Epithelial cell of prostate (primary cell): ENCODE results near the gene HID1.

Source experiments
- DNase-seq: peaks from one replicate; pipeline ENCODE4 v3.0.0-alpha.2; 2011; ENCODE audit warnings: low read depth, low spot score
- H3K27ac ChIP-seq: fragments of 450-650 bp; 2 replicates; pipeline ENCODE4 v1.5.1; 2017; ENCODE audit warnings: mild to moderate bottlenecking

HID1 gene

DNA sequence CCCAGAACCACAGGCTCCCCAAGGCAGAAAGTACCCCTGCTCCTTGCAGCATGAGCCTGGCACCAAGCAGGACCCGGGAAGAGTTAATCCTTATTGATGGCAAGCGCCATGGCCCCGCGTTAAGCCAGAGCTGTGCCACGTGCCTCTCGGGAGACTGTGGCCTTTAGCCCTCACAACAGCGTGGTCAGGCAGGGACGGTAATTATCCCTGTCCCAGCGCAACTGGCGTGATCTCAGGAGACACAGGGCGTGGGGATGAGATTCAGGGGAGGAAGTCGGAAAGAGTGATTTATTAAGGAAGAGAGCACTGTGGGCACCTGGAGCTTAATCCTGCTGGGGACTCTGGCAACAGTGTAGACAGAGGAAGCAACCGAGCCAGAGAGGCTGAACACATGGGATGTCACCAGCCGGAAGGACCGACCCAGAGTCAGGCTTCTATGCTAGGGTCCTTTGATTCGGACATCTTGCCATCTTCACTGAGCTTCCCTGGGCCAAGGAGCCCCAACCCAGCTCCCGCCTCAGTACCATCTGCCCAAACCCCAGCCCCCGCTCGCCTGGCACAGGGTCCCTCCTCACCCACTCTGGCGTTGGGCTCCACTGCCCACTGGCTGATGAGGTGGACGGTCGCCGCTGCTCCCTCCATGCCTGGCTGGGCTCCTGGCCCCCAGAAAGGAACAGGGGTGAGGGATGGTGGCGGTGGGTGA lies 20.0 kb downstream of the HID1 start:
- H3K27ac ChIP-seq = no peak overlapping the region
- no peak for DNase-seq

DNA sequence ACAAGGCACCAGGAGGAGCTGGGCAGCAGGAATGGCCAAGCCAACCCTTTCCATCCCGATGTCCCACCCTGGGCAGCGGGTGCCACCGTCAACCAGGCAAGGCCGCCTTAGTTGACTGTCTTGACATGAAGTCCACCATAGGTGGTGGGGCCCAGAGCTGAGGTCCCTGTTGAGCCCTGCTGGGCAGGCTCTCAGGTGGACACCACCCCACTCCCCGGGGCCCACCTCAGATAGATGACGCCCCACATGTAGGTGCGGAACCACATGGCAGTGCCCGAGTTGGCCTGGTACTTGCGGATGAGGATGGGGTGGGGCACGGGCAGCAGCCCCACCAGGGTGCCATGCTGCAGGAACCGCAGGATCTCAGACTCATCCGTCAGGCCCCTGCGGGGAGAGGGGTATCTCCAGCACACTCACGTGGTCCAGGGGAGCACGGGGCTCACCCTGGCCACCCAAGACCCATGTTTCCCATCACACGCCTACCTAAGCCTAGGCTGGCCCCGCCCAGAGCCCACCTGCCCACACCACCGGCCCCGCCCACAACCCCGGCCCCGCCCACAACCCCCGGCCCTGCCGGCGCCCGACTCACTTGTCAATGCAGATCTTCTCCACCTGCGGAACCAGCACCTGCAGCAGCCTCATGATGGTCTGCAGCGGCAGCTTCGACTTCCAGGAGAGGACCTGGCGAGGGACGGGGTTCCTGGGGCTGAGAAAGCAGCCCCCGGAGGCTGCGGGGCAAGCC lies 20.7 kb downstream of the HID1 start:
- H3K27ac ChIP-seq = no peak overlapping the region
- DNase-seq = no peak

DNA sequence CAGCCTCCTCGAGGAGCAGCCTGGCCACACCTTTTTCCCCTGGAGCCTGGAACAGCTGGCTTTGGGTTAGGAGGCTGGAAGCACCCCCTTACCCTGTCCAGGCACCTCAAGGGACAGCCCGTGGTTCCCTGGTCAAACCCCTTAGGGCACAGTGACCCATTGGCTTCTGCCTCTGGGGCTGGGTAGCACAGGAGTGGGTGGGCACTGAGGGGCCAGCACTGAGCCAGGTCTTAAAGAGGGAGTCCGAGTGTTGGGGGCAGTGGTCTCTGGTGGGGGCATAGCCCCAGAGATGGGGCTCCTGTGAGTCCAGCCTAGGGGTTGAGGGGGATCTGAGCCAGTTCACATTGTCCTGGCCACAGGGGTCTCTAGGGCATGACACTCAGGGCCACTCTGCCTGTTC lies 21.5 kb downstream of the HID1 start:
- no peak overlapping the region for H3K27ac ChIP-seq
- DNase-seq = no peak

DNA sequence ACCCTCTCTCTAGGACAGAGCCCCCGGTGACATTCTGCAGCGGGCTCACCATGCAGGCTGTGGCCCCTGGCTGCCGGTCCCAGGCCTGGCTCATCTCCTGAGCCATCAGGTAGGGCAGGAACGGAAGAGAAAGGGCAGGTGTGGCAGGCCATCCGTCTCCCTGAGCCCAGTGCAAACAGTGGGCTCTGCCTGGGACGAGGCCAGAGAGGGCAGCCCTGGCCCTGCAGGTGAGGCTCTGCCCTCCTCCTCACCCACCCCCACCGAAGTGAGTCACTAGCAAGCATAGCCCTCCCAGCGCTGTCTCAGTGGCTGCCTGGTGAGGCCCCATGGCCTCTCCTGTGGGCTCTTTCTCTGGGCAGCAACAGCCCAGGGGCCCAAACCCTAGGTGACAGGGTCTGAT lies 22.4 kb downstream of the HID1 start:
- H3K27ac ChIP-seq = no peak overlapping the region
- DNase-seq = no peak

- DNase-seq = no peak
- no peak overlapping the region for H3K27ac ChIP-seq
Measured at GRCh38 chr17:74949455-74950115, 23.0 kb downstream of the HID1 start.

DNA sequence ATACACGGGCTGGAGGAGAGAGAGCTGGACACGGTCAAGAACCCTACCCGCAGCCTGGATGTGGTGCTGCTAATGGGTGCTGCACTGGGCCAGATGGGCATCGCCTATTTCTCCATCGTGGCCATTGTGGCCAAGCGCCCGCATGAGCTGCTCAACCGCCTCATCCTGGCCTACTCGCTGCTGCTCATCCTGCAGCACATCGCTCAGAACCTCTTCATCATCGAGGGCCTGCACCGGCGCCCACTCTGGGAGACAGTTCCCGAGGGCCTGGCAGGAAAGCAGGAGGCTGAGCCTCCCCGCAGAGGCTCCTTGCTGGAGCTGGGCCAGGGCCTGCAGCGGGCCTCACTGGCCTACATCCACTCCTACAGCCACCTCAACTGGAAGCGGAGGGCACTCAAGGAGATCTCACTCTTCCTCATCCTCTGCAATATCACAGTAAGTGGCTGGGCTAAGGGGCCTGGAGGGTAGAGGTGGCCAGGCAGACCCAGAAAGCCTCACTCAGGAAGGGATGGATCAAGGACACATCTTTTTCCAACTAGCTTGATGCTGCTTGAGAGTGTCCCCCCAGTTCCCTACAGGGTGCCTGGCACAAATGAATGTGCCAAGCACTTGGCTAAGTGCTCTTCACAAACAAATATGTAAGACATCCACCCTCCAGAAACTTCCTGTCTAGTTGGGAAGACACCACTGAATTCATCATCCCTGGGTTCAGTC lies 25.4 kb downstream of the HID1 start:
- no peak overlapping the region for H3K27ac ChIP-seq
- DNase-seq = no peak

DNA sequence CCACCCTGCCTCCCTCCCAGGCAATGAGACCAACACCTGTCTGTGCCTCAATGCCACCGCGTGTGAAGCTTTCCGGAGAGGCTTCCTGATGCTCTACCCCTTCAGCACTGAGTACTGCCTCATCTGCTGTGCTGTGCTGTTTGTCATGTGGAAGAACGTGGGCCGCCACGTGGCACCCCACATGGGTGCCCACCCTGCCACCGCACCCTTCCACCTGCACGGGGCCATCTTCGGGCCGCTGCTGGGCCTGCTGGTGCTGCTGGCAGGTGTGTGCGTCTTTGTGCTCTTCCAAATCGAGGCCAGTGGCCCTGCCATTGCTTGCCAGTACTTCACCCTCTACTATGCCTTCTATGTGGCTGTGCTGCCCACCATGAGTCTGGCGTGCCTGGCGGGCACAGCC lies 25.9 kb downstream of the HID1 start:
- no peak for DNase-seq
- no peak overlapping the region for H3K27ac ChIP-seq

GRCh38 chr17:74945543-74945942 lies 27.0 kb downstream of the HID1 start:
- peak overlapping the region; percentile 93 for H3K27ac ChIP-seq
- DNase-seq = no peak

GRCh38 chr17:74943808-74944522 lies 28.6 kb downstream of the HID1 start:
- peak overlapping the region; percentile 93 for H3K27ac ChIP-seq
- peak; percentile 90 for DNase-seq

DNA sequence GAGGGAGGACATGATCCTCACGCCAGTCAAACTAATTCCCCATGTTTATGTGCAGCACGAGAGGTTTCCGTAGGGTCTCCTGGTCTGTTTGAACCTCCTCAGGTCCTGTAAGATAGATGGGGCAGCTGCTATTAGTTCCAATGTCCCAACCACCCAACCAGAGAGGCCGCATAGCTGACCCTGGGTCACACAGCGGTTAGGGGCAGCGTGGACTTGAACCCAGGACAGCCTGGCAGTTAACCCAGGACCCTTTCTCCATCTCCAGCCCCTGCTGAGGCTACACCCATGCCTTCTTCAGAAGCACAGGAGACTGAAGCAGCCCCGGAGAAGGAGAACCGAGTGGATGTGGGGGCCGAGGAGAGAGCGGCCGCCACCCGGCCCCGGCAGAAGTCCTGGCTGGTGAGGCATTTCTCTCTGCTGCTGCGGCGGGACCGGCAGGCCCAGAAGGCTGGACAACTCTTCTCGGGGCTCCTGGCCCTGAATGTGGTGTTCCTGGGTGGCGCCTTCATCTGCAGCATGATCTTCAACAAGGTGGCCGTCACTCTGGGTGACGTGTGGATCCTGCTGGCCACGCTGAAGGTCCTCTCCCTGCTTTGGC lies 31.3 kb downstream of the HID1 start:
- no peak for DNase-seq
- no peak overlapping the region for H3K27ac ChIP-seq

DNA sequence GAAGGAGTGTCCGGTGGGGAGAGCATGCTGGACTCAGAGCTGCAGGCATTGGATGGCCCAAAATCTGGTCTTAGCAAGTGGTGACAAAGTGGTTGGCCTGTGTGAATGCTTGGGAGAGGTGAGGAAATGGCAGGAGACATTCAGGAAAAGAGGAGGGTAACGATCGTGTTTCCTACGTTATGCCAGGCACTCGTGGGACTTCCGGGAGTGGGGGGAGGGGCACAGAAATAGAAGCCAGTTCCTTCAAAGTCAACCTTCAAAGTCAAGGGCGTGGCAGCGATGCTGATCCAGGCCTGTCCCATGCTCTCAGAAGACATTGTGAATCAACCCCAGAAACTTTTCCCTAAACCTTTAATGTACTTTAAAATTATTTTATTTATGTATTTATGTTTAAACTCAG lies 33.0 kb downstream of the HID1 start:
- DNase-seq = no peak
- no peak overlapping the region for H3K27ac ChIP-seq

DNA sequence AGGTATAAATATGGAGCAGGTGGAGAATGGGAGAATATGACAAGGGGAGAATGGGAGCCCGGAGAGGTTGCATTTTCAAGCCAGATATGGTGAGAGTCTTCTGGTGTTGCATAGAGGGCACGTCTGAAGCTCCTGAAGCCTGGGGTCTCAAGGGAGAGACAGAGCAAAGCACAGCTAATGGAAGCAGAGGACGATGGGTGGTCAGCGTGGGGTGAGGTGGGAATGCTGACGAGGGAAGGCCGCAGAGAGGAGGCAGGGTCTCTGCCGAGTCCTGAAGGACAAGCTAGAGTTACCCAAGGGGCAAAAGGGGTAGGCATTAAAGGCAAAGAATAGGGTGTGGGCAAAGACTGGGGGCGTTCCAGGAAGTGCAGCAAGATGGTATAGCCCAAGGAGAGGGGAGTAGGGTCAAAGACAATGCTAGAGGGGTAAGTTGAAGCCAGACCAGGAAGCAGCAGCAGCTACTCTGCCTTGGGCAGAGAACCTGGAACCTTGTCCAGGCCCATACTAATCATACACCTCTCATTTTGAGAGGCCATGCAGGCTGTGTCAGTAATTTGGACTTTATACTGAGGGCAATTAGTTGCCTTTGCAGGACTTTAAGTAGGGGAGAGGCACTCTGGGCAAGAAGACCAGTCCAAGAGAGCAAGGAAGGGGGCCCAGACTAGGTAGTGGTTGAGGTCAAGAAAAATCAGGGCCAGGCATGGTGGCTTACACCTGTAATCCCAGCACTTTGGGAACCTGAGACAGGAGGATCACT lies 34.2 kb downstream of the HID1 start:
- no peak overlapping the region for H3K27ac ChIP-seq
- DNase-seq = no peak

GRCh38 chr17:74937064-74938051 lies 35.2 kb downstream of the HID1 start:
- no peak for DNase-seq
- H3K27ac ChIP-seq = no peak overlapping the region

- no peak overlapping the region for H3K27ac ChIP-seq
- no peak for DNase-seq
Measured at GRCh38 chr17:74936470-74936799, 36.1 kb downstream of the HID1 start.

- no peak for DNase-seq
Measured at GRCh38 chr17:74935585-74936469, 36.7 kb downstream of the HID1 start, which contains the start of gene OTOP3. TSS of gene OTOP3 (plus strand) at chr17:74935898. CDS start at chr17:74935922, 24 bp downstream.

GRCh38 chr17:74935048-74935447 lies 37.5 kb downstream of the HID1 start:
- no peak for DNase-seq
- H3K27ac ChIP-seq = no peak overlapping the region

More at GRCh38 chr17:74935585-74936469, 36.7 kb downstream of the HID1 start, which contains the start of gene OTOP3:
- H3K27ac ChIP-seq = no peak within 1 kb of the TSS

- H3K27ac ChIP-seq = no peak overlapping the region
- DNase-seq = no peak
Measured at GRCh38 chr17:74930535-74931036, 42.0 kb downstream of the HID1 start.
